ENCODE measurements around the gene G3BP2.

Gene G3BP2

GRCh38 chr4:75621715-75622114 lies 51.5 kb downstream of the G3BP2 start:
- TF ChIP-seq CTCF (IDR thresholded peaks at IDR 0.05; ENCODE audit: borderline replicate concordance, control extremely low read depth, extremely low read depth, insufficient read depth, missing control alignments): no peak
- in situ Hi-C loops (cut with MboI; ENCODE audit: low sequenced_read_pairs, unreplicated experiment): no loop called here
- no peak for DNase-seq (ENCODE audit: low spot score)

GRCh38 chr4:75612306-75612705 lies 60.9 kb downstream of the G3BP2 start:
- no peak for DNase-seq (ENCODE audit: low spot score)
- TF ChIP-seq CTCF (IDR thresholded peaks at IDR 0.05; ENCODE audit: borderline replicate concordance, control extremely low read depth, extremely low read depth, insufficient read depth, missing control alignments): no peak
- in situ Hi-C loops (cut with MboI; ENCODE audit: low sequenced_read_pairs, unreplicated experiment): no loop called here

- no peak for DNase-seq (ENCODE audit: low spot score)
- in situ Hi-C loops (cut with MboI; ENCODE audit: low sequenced_read_pairs, unreplicated experiment): no loop called here
- TF ChIP-seq CTCF (IDR thresholded peaks at IDR 0.05; ENCODE audit: borderline replicate concordance, control extremely low read depth, extremely low read depth, insufficient read depth, missing control alignments): no peak
Measured at GRCh38 chr4:75605928-75606327, 67.3 kb downstream of the G3BP2 start.

- TF ChIP-seq CTCF (IDR thresholded peaks at IDR 0.05; ENCODE audit: borderline replicate concordance, control extremely low read depth, extremely low read depth, insufficient read depth, missing control alignments): no peak
- in situ Hi-C loops (cut with MboI; ENCODE audit: low sequenced_read_pairs, unreplicated experiment): no loop called here
- no peak for DNase-seq (ENCODE audit: low spot score)
Measured at GRCh38 chr4:75599647-75600046, 73.6 kb downstream of the G3BP2 start.

GRCh38 chr4:75598390-75598789 lies 74.8 kb downstream of the G3BP2 start:
- in situ Hi-C loops (cut with MboI; ENCODE audit: low sequenced_read_pairs, unreplicated experiment): no loop called here
- TF ChIP-seq CTCF (IDR thresholded peaks at IDR 0.05; ENCODE audit: borderline replicate concordance, control extremely low read depth, extremely low read depth, insufficient read depth, missing control alignments): no peak
- no peak for DNase-seq (ENCODE audit: low spot score)

- no peak for DNase-seq (ENCODE audit: low spot score)
- no peak for TF ChIP-seq CTCF (IDR thresholded peaks at IDR 0.05; ENCODE audit: borderline replicate concordance, control extremely low read depth, extremely low read depth, insufficient read depth, missing control alignments)
- in situ Hi-C loops (cut with MboI; ENCODE audit: low sequenced_read_pairs, unreplicated experiment): no loop called here
Measured at GRCh38 chr4:75596061-75596460, 77.2 kb downstream of the G3BP2 start.

- no peak for TF ChIP-seq CTCF (IDR thresholded peaks at IDR 0.05; ENCODE audit: borderline replicate concordance, control extremely low read depth, extremely low read depth, insufficient read depth, missing control alignments)
- in situ Hi-C loops (cut with MboI; ENCODE audit: low sequenced_read_pairs, unreplicated experiment): no loop called here
- DNase-seq (ENCODE audit: low spot score): no peak
Measured at GRCh38 chr4:75593393-75593792, 79.8 kb downstream of the G3BP2 start.

Measured in GM13976 (cell line).